DMS 273 treated with DMSO at 0.1 percent for 48 hours (cell line): ENCODE measurements around the gene PRRT3.
A peak's percentile ranks its signal among the peaks of the same experiment; 100 is the strongest.

Source experiments
- DNase-seq: peaks from one replicate; lab custom pipeline; 2025; lab: John Stamatoyannopoulos, UW

PRRT3 gene

DNA sequence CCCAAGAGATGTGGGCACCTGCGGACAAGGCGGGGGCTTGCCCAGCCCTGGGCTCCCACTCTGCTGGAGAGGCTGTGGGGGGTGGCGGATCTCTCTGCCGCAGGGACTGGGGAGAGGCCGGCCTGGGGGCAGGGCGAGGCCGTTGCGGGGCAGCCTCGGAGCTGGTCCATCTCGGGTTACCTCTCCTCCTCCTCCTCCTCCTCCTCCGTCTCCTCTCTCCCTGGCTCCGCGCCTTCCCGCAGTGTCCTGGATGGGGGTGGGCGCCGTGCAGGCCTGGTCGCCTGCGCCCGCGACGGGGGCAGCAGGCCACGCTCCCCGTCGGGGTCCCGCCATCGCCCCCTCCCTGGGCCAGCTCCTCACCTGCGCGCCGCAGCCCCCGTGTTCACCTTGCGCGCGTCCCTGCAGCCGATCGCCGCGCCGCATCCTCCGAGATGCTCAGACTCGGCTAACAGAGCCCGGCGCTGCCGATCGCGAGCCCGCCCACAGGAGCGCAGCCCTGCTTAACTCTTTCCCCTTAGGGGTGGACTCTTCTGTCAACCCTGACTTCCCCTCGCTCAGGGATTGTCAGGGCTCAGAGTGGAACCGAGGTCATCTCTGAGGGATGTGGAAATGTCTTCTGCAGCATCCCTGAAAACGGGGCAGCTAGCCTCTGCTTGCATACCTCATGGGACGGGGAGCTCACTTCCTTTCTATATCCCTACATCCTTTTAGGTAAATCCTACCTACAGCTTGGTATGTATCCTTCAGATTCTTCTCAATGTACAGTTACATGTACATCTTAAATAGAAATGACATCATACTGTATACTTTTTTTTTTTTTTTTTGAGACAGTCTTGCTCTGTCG is at the start of gene PRRT3:
Gene PRRT3 (minus strand): TSS at position 447 of the 844 bp plus-strand sequence. CDS start 2,293 bp downstream, outside the sequence.
- no peak for DNase-seq

DNA sequence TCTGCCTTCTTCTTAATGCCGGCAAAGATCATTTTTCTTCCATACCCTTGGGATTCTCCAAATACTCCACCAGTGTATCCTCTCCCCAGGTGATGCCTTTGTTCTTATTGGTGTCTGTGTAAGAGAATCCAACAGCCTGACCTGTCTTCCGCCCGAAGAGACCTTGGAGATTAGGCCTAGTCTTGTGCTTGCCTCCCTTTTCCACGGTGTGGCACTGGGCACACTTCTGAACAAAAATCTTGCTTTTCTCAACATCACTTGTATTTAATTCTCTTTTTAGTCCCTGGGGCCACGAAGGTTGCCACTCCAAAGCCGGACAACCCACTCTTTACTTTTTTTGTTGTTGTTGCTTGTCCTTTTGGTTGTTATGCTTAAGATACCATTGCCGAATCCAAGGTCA is 48.5 kb upstream of the PRRT3 start:
- DNase-seq, result no peak

GRCh38 chr3:9994086-9994844 is 42.1 kb upstream of the PRRT3 start:
- DNase-seq, result no peak

DNA sequence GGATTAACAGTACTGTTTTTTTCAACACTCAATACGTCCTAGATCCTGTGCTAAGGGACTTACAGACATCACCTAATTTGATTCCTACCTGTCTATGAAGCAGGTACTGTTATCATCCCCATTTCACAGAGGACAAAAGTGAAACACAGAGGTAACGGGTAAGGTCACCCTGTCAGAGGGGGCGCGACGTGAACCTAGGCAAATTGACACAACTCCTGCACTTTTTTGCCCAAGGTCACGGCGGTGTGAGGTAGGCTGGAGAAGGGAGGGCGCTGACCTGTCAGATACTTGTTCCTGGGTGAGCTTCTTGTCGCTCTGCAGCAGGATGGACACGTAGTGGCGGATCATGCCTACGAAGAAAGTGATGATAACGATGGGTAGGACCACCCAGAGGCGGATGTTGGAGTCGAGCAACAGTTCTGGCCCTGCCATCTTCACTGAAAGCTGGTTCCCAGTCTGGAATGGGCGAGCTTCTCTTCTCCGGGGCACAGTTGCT is 34.1 kb upstream of the PRRT3 start:
- no peak for DNase-seq

- DNase-seq, result no peak
Observed at GRCh38 chr3:9980251-9980650, 28.0 kb upstream of the PRRT3 start.

DNA sequence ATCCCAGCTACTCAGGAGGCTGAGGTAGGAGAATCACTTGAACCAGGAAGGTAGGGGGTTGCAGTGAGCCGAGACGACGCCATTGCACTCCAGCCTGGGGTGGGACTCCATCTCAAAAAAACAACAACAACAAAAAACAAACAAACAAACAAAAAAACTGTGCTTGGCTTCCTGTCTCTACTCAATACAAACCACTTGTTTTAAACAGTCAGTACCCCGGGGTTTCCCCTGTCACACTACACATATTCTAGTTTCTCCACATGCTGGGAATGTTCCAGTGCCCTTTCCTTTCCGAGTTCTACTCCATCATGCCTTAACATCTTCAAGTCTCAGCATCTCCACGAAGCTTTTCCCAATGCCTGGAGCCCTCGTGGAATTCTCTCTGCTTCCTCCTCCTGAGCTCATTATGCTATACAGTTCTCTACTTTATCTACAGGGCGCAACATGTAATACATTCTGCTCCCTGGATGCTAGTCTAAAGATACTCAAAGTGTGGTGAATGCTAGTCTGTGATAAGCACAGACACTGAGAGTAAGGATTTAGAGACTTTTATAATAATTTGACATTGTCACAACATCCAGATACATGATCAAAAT is 26.6 kb upstream of the PRRT3 start:
- no peak for DNase-seq

GRCh38 chr3:9976721-9977709 is 24.8 kb upstream of the PRRT3 start:
- DNase-seq, result peak; percentile 27

GRCh38 chr3:9970020-9970652 is 17.9 kb upstream of the PRRT3 start:
- DNase-seq, result no peak

DNA sequence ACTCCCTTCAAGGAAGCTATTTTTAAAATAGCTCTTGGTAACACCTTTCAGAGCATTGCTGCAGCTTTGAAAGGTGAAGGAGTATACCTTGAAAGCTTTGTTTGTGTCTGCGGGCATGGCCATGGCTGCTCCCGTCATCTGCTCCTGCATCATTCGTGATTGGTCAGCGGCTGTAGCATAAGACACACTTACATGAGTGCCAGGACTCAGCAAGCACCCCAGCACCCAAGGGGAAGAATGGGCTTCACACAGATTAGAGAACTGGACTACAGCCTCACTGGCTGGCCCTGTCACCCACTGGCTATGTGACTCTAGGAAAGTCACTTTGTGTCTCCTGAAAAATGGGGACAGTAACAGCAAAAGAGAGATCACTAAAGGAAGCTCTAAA is 17.4 kb upstream of the PRRT3 start:
- DNase-seq, result no peak

GRCh38 chr3:9966841-9967240 is 14.6 kb upstream of the PRRT3 start:
- DNase-seq, result no peak

DNA sequence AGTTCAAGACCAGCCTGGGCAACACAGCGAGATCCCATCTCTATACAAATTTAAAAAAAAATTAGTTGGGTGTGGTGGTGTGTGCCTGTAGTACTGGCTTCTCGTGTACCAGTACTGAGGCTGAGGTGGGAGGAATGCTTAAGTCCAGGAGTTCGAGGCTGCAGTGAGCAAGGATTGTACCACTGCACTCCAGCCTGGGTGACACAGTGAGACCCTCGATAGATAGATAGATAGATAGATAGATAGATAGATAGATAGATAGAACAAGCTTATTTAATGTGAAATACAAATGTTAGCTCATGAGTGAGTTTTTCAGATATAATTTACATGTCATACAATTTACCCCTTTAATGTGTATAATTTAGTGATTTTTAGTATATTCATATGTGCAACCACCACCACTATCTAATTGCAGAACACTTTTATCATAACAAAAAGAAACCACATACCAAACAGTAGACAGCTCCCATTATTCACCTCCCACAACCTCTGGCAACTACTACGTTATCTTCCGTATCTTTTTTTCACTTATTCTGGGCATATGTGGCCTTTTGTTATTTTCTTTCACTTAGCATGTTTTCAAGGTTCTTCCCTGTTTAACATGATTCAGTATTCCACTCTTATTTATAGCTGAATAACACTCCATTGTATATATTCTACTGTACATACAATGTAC is 13.1 kb upstream of the PRRT3 start:
- no peak for DNase-seq

DNA sequence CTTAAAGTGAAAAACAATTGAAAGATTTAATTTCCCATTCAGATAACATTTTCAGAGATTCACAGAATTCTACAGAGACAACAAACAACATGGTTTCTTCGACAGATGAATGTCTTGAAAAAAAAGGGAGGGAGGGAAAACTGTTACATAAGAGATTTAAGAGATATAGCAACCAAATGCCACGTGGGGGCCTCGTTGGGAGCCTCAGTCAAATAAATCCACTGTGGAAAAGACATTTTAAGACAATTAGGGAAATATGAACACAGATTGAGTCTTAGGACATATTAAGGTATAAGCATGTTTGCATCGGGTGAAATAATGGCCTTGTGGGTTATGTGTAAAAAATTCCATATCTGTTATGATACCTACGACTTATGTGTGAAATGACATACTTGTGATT is 5.0 kb upstream of the PRRT3 start:
- peak; percentile 4 for DNase-seq

- DNase-seq, result no peak
Observed at GRCh38 chr3:9955611-9956352, 3.6 kb upstream of the PRRT3 start.

- peak; percentile 50 for DNase-seq
Observed at GRCh38 chr3:9955067-9955502, 2.9 kb upstream of the PRRT3 start.

- DNase-seq, result no peak
Observed at GRCh38 chr3:9951598-9951961, 628 bp downstream of the PRRT3 start.

DNA sequence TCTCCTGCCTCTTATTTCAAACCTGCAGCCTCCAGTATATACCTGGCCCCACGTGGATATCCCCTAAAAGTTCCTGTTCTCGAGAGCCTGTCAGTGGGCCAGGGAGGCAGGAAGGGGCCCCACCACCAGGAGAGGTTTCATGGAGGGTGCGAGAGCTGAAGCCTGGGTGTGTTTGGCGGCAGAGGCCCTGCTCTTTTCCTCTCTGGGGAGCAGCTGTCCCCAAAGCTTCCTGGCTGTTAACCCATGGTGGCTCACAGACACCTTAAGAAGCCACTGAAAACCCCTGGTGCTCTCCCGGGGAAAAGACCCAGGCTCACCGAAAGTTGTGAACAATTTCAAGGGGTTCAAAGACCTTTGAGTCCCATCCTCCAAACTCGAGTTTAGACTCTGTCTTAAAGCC is 1.1 kb downstream of the PRRT3 start:
- no peak for DNase-seq

DNA sequence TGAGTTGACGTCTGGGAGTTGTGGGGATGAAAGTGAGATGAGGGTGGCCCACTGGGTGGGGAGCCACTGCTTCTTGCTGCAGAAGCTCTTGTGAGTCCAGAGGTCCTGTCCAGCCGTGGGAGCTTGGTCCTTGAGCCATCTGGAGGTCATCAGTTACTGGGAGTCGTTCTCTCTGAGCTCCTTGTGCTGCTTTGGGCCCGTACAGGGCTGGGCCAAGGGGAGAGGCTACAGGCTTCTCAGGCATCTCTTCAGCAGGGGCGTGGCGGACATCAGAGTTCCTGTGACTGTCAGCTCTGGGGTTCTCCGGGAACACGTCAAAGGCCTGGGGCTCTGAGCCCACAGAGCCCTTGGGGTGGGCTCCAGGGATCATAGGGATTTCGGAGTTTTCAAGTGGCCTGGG is 2.6 kb downstream of the PRRT3 start:
- DNase-seq, result no peak

DNA sequence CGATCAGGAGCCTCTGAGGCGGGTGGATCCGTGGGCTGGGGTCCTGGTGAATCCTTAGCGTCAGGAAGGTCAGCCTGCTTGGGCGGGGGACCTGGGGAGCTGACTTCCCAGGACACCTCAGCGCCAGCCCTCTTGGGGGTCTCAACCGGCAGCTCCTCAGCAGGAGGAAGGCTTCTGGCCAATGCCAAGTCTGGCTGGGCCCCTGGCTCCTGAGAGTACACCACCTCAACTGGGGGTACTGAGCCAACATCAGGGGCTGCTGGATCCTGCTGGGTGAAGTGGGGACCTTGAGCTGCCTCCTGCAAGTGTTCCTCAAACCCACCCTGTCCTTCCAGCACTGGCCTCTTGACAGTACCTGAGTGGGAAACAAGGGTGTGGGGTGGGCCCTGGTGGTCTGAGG is 3.1 kb downstream of the PRRT3 start:
- no peak for DNase-seq

DNA sequence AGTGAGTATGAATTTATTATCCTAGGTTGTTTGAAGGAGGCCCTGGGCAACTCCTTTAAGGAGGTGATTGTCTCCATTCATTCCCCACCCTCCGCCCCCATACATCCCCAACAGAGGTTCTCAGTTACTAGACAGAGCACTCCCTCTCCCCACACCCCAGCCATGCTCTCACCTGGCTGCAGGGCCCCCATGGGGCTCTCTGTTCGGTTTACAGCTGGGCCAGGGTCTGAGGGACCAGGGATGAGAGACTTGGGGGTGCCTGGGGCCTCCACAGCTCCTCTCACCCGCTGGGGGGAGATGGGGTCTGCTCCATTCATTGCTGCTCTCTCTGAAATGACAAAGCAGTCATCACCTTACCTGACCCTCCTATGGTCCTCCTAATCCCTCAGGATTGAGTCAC is 3.6 kb downstream of the PRRT3 start:
- no peak for DNase-seq
